K562 (cell line): Measurements from ENCODE around the gene IKZF4. TPM values are rescaled to one million over a fixed set of nuclear protein-coding genes. Genes with fewer than 3 reads are reported as not detected.
A peak's percentile ranks its signal among the peaks of the same experiment; 100 is the strongest.

Experiments used
- BCL6 ChIP-seq: fragments of 250-450 bp; sonication (Bioruptor Pico); IDR thresholded peaks from 2 replicates; pipeline ENCODE4 v1.4.0; 2020
- BRF1 ChIP-seq: IDR thresholded peaks from 3 replicates; pipeline ENCODE4 v1.6.1; 2011; ENCODE audit warnings: borderline replicate concordance, mild to moderate bottlenecking; ENCODE audit not compliant: insufficient read length; ENCODE audit errors: extremely low read depth
- CCAR2 ChIP-seq: fragments of 200-400 bp; formaldehyde crosslinking; IDR thresholded peaks from 2 replicates; pipeline ENCODE4 v1.6.1; 2017; ENCODE audit warnings: mild to moderate bottlenecking, low read depth, low read length
- COPS2 ChIP-seq: fragments of 450-650 bp; conservative IDR thresholded peaks from 2 replicates; pipeline ENCODE4 v1.6.1; 2016; ENCODE audit warnings: mild to moderate bottlenecking, moderate library complexity
- E2F3 ChIP-seq: fragments of 250-450 bp; sonication (Bioruptor Pico); IDR thresholded peaks from 2 replicates; pipeline ENCODE4 v1.4.0; 2020; ENCODE audit warnings: mild to moderate bottlenecking
- EP400 ChIP-seq: fragments of 450-650 bp; IDR thresholded peaks from 2 replicates; pipeline ENCODE4 v1.6.1; 2017; ENCODE audit warnings: antibody characterized with exemption, mild to moderate bottlenecking, moderate library complexity
- ILF3 ChIP-seq: fragments of 450-650 bp; IDR thresholded peaks from 2 replicates; pipeline ENCODE4 v1.6.1; 2018; ENCODE audit warnings: antibody characterized with exemption, mild to moderate bottlenecking, moderate library complexity, borderline replicate concordance
- KAT8 ChIP-seq: fragments of 450-650 bp; IDR thresholded peaks from 2 replicates; pipeline ENCODE4 v1.6.1; 2016; ENCODE audit warnings: low read depth, mild to moderate bottlenecking
- NEUROD1 ChIP-seq: fragments of 150-350 bp; IDR thresholded peaks from 2 replicates; pipeline ENCODE4 v1.6.1; 2014; ENCODE audit warnings: borderline replicate concordance, low read length, low read depth; ENCODE audit not compliant: partially characterized antibody
- NFYB ChIP-seq: IDR thresholded peaks from 2 replicates; pipeline ENCODE4 v1.6.1; 2011; ENCODE audit warnings: mild to moderate bottlenecking, moderate library complexity; ENCODE audit not compliant: insufficient read length; ENCODE audit errors: extremely low read depth
- PHF21A ChIP-seq: fragments of 450-650 bp; IDR thresholded peaks from 2 replicates; pipeline ENCODE4 v1.6.1; 2017; ENCODE audit warnings: low read depth, borderline replicate concordance
- RBM39 ChIP-seq: fragments of 200-400 bp; formaldehyde crosslinking; optimal IDR thresholded peaks from 2 replicates; pipeline ENCODE3; 2018; ENCODE audit warnings: low read depth, low read length
- SP2 ChIP-seq: IDR thresholded peaks from 2 replicates; pipeline ENCODE4 v1.6.1; 2011; ENCODE audit warnings: mild to moderate bottlenecking, low read depth, low read length, moderate library complexity; ENCODE audit not compliant: poor library complexity, severe bottlenecking; ENCODE audit errors: extremely low read depth
- TAF7 ChIP-seq: fragments of 450-650 bp; IDR thresholded peaks from 2 replicates; pipeline ENCODE4 v1.6.1; 2016; ENCODE audit warnings: missing genetic modification characterization, missing compliant biosample characterization
- TCF3 ChIP-seq: sonication (generic); formaldehyde crosslinking; IDR thresholded peaks from 2 replicates; pipeline ENCODE4 v1.4.0; 2020; ENCODE audit warnings: mild to moderate bottlenecking, missing genetic modification reagents
- TGIF2 ChIP-seq: sonication (generic); formaldehyde crosslinking; IDR thresholded peaks from 2 replicates; pipeline ENCODE4 v1.8.1; 2022; ENCODE audit warnings: mild to moderate bottlenecking, missing genetic modification reagents, moderate library complexity
- ZBTB7A ChIP-seq: IDR thresholded peaks from 2 replicates; pipeline ENCODE4 v1.6.1; 2011; ENCODE audit warnings: low read depth, mild to moderate bottlenecking, low read length, moderate library complexity, borderline replicate concordance; ENCODE audit not compliant: control insufficient read depth
- ZFPM2 ChIP-seq: fragments of 250-450 bp; sonication (Bioruptor Pico); IDR thresholded peaks from 2 replicates; pipeline ENCODE4 v1.5.1; 2022; ENCODE audit warnings: mild to moderate bottlenecking
- ZNF324 ChIP-seq: fragments of 250-450 bp; sonication (Bioruptor Pico); IDR thresholded peaks from 2 replicates; pipeline ENCODE4 v1.4.0; 2020; ENCODE audit warnings: mild to moderate bottlenecking
- ZNF830 ChIP-seq: fragments of 250-450 bp; sonication (Bioruptor Pico); IDR thresholded peaks from 2 replicates; pipeline ENCODE4 v1.5.0; 2021; ENCODE audit warnings: mild to moderate bottlenecking
- polyA plus RNA-seq, 8 experiments: library from polyadenylated mRNA; depleted of rRNA in 4 of 8; stranded (reverse) in 5 of 8; unstranded in 3 of 8; fragments of >200 nt; fragmentation: Nextera tagmentation in 2 of 8; fragmentation: Illumina TruSeq in 1 of 8; extraction: Ambion mirVana in 2 of 8; extraction: Trizol in 1 of 8; gene quantifications; 2 replicates each; pipeline versions ENCODE4 v1.2.1 to v1.2.3, GENCODE V29; 2011 to 2014; ENCODE audit warnings: inconsistent platforms in 1 of 8, missing spikeins in 1 of 8
- total RNA-seq, 7 experiments: library from RNA; depleted of rRNA in 6 of 7; stranded (reverse); fragments of >200 nt in 6 of 7; fragmentation: Illumina TruSeq in 2 of 7; extraction: Trizol in 2 of 7; gene quantifications; 2 replicates each; pipeline versions ENCODE4 v1.2.1 to v1.2.3, GENCODE V29; 2011 to 2021; ENCODE audit warnings: low replicate concordance in 1 of 7
- TF ChIP-seq, protein P1 (sequence below), 2 experiments: IDR thresholded peaks; 2 replicates each; pipeline ENCODE4 v1.6.1; 2011; ENCODE audit warnings: borderline replicate concordance in 1 of 2, control low read depth in 1 of 2, low read depth in 1 of 2, low read length in 1 of 2, mild to moderate bottlenecking in 1 of 2, mixed read lengths in 1 of 2, moderate library complexity in 1 of 2; ENCODE audit not compliant: insufficient read depth in 1 of 2, insufficient read length in 1 of 2, poor library complexity in 1 of 2, severe bottlenecking in 1 of 2; ENCODE audit errors: extremely low read depth in 1 of 2
- TF ChIP-seq, protein P2 (sequence below): sonication (generic); formaldehyde crosslinking; IDR thresholded peaks from 2 replicates; pipeline ENCODE4 v1.8.0; 2023; ENCODE audit warnings: missing genetic modification reagents, mild to moderate bottlenecking, borderline replicate concordance

The IKZF4 gene
- total and polyA plus RNA-seq, 9 of the 15 experiments (the other 6 are each of a cell fraction or from before 2014, with no cell fraction given) = 1.9 to 16.3 (median 3.6) TPM

DNA sequence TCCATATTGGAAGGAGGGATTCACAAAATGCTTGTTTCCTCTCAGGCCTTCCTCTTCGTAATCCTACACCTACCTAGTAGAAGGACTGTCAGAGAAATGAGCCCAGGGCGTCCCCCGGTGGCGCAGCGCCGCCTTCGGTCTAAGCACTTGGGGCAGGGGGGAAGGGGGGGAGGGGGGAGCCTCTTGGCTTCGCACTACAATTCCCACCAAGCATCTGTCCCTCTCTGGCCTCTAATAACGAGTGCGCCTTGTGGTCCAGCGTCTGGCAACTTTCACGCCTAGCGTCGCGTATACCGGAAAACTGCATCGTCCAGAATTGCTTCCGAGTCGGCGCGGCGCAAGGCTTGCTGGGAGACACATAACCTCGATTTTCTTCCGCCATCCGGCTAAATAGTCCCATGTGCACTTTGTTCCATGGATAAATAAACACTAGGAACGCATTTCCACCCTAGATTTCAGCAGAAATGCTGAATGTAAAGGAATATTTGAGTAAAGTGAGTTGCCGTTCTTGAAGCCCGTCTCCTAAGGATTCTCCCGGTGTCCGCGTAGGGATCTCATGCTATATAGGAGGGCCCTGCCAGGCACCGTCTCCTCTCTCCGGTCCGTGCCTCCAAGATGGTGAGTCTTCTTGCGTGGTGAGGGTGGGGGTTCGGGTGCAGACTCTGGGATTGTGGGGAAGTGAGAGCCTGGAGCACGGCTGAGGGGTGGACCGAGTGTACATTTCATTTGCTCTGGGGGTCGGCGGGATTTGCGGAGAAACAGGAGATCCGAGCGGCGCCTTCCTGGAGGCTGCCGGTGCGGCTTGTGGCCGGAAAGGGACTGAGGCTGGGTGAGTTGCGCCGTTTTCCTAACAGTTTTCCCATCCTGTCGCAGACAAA lies 20.9 kb downstream of the IKZF4 start, which contains the start of gene RPS26 (continued):
- TF ChIP-seq BCL6 (CRISPR knock-in tag) (no peak), COPS2 (no peak), KAT8 (0 out of 2 replicates have a peak, but pooled peaks have one; percentile 63), CCAR2 (no peak), ZFPM2 (CRISPR knock-in tag) (0 out of 2 replicates have a peak, but pooled peaks have one; percentile 28), NFYB (no peak), TAF7 (tag) (peak; percentile 98), TGIF2 (CRISPR knock-in tag) (no peak), BRF1 (no peak), ZNF830 (CRISPR knock-in tag) (0 out of 2 replicates have a peak, but pooled peaks have one; percentile 4), RBM39 (peak; percentile 94), NEUROD1 (no peak), ZNF324 (CRISPR knock-in tag) (no peak), TCF3 (no peak), E2F3 (CRISPR knock-in tag) (no peak), SP2 (no peak), ZBTB7A (no peak), PHF21A (peak; percentile 54; the same call in 1 of the 2 replicates), ILF3 (0 out of 2 replicates have a peak, but pooled peaks have one; percentile 19), EP400 (peak; percentile 99)
- TF ChIP-seq, protein P1, sequence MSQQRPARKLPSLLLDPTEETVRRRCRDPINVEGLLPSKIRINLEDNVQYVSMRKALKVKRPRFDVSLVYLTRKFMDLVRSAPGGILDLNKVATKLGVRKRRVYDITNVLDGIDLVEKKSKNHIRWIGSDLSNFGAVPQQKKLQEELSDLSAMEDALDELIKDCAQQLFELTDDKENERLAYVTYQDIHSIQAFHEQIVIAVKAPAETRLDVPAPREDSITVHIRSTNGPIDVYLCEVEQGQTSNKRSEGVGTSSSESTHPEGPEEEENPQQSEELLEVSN (IDR thresholded peaks at IDR 0.05; ENCODE audit: borderline replicate concordance in 1 of 2, extremely low read depth in 1 of 2, insufficient read depth in 1 of 2, insufficient read length in 1 of 2, low read depth in 1 of 2, low read length in 1 of 2, poor library complexity in 1 of 2, severe bottlenecking in 1 of 2) = peak; percentile 68 to 76
- TF ChIP-seq, protein P2, sequence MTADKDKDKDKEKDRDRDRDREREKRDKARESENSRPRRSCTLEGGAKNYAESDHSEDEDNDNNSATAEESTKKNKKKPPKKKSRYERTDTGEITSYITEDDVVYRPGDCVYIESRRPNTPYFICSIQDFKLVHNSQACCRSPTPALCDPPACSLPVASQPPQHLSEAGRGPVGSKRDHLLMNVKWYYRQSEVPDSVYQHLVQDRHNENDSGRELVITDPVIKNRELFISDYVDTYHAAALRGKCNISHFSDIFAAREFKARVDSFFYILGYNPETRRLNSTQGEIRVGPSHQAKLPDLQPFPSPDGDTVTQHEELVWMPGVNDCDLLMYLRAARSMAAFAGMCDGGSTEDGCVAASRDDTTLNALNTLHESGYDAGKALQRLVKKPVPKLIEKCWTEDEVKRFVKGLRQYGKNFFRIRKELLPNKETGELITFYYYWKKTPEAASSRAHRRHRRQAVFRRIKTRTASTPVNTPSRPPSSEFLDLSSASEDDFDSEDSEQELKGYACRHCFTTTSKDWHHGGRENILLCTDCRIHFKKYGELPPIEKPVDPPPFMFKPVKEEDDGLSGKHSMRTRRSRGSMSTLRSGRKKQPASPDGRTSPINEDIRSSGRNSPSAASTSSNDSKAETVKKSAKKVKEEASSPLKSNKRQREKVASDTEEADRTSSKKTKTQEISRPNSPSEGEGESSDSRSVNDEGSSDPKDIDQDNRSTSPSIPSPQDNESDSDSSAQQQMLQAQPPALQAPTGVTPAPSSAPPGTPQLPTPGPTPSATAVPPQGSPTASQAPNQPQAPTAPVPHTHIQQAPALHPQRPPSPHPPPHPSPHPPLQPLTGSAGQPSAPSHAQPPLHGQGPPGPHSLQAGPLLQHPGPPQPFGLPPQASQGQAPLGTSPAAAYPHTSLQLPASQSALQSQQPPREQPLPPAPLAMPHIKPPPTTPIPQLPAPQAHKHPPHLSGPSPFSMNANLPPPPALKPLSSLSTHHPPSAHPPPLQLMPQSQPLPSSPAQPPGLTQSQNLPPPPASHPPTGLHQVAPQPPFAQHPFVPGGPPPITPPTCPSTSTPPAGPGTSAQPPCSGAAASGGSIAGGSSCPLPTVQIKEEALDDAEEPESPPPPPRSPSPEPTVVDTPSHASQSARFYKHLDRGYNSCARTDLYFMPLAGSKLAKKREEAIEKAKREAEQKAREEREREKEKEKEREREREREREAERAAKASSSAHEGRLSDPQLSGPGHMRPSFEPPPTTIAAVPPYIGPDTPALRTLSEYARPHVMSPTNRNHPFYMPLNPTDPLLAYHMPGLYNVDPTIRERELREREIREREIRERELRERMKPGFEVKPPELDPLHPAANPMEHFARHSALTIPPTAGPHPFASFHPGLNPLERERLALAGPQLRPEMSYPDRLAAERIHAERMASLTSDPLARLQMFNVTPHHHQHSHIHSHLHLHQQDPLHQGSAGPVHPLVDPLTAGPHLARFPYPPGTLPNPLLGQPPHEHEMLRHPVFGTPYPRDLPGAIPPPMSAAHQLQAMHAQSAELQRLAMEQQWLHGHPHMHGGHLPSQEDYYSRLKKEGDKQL (CRISPR knock-in tag) = no peak
